Liver (tissue), 3 donors: ENCODE results near the gene BRF1.

ENCODE experiments used
- ATF3 ChIP-seq: IDR thresholded peaks from 2 replicates; pipeline ENCODE4 v1.6.1; 2016; ENCODE audit warnings: antibody characterized with exemption
- FOXA1 ChIP-seq: IDR thresholded peaks from 2 replicates; pipeline ENCODE4 v1.6.1; 2016; ENCODE audit warnings: antibody characterized with exemption
- GABPA ChIP-seq, 2 donors: IDR thresholded peaks in 1 of 2; conservative IDR thresholded peaks in 1 of 2; 2 replicates each; pipeline ENCODE4 v1.6.1; 2016; ENCODE audit warnings: antibody characterized with exemption in 2 of 2, mild to moderate bottlenecking in 1 of 2, moderate library complexity in 1 of 2
- HNF4A ChIP-seq, 2 donors: conservative IDR thresholded peaks; 2 replicates each; pipeline ENCODE4 v1.6.1; 2016; ENCODE audit warnings: antibody characterized with exemption in 2 of 2, mild to moderate bottlenecking in 2 of 2
- MAX ChIP-seq: IDR thresholded peaks from 2 replicates; pipeline ENCODE4 v1.6.1; 2016; ENCODE audit warnings: antibody characterized with exemption
- RAD21 ChIP-seq, 2 donors: IDR thresholded peaks; 2 replicates each; pipeline ENCODE4 v1.6.1; 2016; ENCODE audit warnings: antibody characterized with exemption in 2 of 2, mild to moderate bottlenecking in 2 of 2
- REST ChIP-seq: IDR thresholded peaks from 2 replicates; pipeline ENCODE4 v1.6.1; 2016; ENCODE audit warnings: antibody characterized with exemption, mild to moderate bottlenecking
- SP1 ChIP-seq: IDR thresholded peaks from 2 replicates; pipeline ENCODE4 v1.6.1; 2018; ENCODE audit warnings: antibody characterized with exemption, mild to moderate bottlenecking
- TAF1 ChIP-seq: conservative IDR thresholded peaks from 2 replicates; pipeline ENCODE4 v1.6.1; 2016; ENCODE audit warnings: antibody characterized with exemption, mild to moderate bottlenecking
- YY1 ChIP-seq: IDR thresholded peaks from 2 replicates; pipeline ENCODE4 v1.6.1; 2016; ENCODE audit warnings: antibody characterized with exemption, mild to moderate bottlenecking
- TF ChIP-seq, protein P1 (sequence below): fragments of 150-350 bp; IDR thresholded peaks from 2 replicates; pipeline ENCODE4 v1.5.1; 2017; ENCODE audit warnings: improper control_type of control experiment, low read depth, low read length; ENCODE audit not compliant: missing input control
- TF ChIP-seq, protein P2 (sequence below): IDR thresholded peaks from 2 replicates; pipeline ENCODE4 v1.6.1; 2016; ENCODE audit warnings: antibody characterized with exemption
- donor health status: healthy.
- donor health status: healthy.

DNA sequence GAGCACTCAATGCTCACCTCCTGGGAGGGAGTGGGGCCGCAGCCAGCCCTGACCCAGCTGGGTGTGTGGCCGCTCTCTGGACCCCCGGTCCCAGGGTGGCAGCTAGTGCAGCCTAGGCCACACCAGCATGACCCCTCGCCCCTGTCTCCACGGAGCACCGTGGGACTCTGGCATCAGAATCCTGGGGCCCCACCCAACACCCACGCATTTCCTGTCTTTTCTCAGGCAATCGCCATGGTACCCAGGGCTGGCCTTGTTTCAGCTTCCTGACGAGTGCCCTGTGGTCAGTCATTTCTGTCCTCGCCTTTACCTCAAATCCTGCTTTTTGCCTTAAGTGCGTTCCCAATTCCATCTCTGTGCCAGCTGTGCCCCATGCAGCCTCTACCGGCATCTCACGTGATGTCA, 29.7 kb upstream of the BRF1 start:
- TF ChIP-seq, protein P1, sequence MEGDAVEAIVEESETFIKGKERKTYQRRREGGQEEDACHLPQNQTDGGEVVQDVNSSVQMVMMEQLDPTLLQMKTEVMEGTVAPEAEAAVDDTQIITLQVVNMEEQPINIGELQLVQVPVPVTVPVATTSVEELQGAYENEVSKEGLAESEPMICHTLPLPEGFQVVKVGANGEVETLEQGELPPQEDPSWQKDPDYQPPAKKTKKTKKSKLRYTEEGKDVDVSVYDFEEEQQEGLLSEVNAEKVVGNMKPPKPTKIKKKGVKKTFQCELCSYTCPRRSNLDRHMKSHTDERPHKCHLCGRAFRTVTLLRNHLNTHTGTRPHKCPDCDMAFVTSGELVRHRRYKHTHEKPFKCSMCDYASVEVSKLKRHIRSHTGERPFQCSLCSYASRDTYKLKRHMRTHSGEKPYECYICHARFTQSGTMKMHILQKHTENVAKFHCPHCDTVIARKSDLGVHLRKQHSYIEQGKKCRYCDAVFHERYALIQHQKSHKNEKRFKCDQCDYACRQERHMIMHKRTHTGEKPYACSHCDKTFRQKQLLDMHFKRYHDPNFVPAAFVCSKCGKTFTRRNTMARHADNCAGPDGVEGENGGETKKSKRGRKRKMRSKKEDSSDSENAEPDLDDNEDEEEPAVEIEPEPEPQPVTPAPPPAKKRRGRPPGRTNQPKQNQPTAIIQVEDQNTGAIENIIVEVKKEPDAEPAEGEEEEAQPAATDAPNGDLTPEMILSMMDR, result no peak
- TF ChIP-seq HNF4A (conservative IDR thresholded peaks at IDR 0.05), result no peak
- no peak for TF ChIP-seq GABPA (IDR thresholded peaks at IDR 0.05 in 1 of 2, conservative IDR thresholded peaks at IDR 0.05 in 1 of 2)
- TF ChIP-seq, protein P2, sequence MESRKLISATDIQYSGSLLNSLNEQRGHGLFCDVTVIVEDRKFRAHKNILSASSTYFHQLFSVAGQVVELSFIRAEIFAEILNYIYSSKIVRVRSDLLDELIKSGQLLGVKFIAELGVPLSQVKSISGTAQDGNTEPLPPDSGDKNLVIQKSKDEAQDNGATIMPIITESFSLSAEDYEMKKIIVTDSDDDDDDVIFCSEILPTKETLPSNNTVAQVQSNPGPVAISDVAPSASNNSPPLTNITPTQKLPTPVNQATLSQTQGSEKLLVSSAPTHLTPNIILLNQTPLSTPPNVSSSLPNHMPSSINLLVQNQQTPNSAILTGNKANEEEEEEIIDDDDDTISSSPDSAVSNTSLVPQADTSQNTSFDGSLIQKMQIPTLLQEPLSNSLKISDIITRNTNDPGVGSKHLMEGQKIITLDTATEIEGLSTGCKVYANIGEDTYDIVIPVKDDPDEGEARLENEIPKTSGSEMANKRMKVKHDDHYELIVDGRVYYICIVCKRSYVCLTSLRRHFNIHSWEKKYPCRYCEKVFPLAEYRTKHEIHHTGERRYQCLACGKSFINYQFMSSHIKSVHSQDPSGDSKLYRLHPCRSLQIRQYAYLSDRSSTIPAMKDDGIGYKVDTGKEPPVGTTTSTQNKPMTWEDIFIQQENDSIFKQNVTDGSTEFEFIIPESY, result no peak
- TF ChIP-seq YY1, result no peak
- TF ChIP-seq MAX, result no peak
- no peak for TF ChIP-seq RAD21 (IDR thresholded peaks at IDR 0.05)
- no peak for TF ChIP-seq TAF1
- TF ChIP-seq SP1, result no peak
- no peak for TF ChIP-seq FOXA1
- TF ChIP-seq REST, result no peak
- no peak for TF ChIP-seq ATF3
